Stimulated activated CD8-positive, alpha-beta memory T cell treated with anti-CD3 and anti-CD28 coated beads, Interleukin-2, amount 100 ng/mL, for 48 hours (primary cell): ENCODE data around the gene CFAP210.

Experiments
- DNase-seq, 2 donors: peaks; one replicate each; pipeline ENCODE4 v3.0.0-alpha.2; 2020; ENCODE audit warnings: low read depth in 2 of 2

Gene CFAP210

GRCh38 chr2:169673106-169673505 lies 21.1 kb downstream of the CFAP210 start:
- no peak for DNase-seq

- no peak for DNase-seq
These were observed 21.8 kb downstream of the CFAP210 start for GRCh38 chr2:169672406-169672805.

- DNase-seq, result no peak
These were observed 23.3 kb downstream of the CFAP210 start for GRCh38 chr2:169670937-169671336.

GRCh38 chr2:169670215-169670651 lies 24.0 kb downstream of the CFAP210 start:
- no peak for DNase-seq

- DNase-seq, result no peak
These were observed 26.6 kb downstream of the CFAP210 start for GRCh38 chr2:169667583-169667982.

DNA sequence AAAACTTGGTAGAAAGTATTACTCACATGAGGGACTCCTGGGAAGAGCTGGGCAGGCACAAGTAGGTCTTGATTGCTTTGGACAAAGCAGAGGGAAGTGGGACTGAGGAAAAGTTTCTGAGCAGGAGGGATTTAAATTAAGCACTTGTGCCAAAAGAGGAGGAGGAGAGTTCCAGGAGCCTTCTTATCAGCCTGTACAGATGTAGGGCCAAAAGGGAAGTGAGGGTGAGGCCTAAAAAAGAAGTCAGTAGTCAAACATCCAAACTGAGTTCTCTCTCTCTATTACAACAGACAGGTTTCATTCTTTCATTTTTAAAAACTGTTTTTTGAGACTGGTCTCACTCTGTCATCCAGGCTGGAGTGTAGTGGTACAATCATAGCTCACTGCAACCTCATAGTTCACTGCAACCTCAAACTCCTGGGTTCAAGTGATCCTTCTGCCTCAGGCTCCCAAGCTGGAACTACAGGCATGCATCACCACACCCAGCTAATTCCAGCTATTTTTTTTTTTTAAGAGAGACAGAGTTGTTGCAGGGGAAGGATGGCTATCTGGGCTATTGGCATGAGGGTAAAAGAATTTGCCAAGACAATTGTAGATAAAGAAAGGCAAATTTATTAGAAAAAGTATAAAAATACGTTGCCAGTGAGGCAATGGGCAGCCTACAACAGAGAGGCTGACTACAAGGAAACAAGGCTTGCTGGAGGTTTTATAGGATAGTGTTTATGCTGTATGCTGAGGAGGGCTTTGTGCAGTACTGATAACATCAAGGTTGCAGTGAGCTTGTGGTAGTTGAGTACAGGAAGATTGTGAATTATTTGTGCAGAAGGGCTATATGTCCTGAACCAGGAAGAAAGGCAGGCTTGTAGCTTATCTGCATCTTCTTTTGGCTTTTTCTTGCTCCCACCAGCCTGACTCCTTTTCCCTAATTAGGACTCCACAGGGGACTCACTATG lies 29.0 kb downstream of the CFAP210 start:
- DNase-seq, result no peak

GRCh38 chr2:169664600-169664977 lies 29.6 kb downstream of the CFAP210 start:
- DNase-seq, result no peak

DNA sequence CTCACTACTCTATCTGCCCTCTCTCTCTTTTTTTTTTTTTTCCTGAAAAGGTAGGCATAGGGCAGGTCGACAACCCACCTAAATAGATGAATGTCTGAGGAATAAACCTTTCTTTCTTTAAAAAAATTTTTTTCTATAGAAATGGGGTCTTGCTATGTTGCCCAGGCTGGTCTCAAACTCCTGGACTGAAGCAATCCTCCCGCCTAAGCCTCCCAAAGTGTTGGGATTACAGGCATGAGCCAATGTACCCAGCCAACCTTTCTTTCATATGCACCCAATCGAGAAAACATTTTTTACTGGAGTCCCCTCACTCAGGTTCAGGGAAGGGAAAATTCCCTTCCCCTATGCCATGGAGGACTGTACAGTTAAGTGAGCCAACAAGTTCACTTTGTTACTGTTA lies 31.0 kb downstream of the CFAP210 start:
- DNase-seq, result no peak

DNA sequence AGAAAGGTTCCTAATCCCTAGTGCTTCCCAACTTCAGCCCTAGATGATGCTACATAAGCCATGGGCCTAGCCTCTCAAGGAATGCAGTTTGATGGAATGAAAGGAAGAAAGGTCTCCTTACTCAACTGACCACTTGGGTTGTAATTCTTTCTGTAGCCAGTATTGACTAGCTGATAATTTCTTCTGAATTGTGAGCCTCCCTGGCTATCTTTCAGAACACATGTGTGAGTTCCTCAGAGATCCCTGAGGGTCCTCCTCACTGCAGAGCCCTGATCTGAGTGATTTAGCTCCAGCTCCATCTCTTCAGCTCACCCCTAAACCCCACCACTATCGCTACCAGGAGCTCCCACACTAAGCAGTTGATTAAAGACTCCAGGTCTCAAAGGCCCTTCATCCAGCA lies 31.5 kb downstream of the CFAP210 start:
- DNase-seq, result no peak

DNA sequence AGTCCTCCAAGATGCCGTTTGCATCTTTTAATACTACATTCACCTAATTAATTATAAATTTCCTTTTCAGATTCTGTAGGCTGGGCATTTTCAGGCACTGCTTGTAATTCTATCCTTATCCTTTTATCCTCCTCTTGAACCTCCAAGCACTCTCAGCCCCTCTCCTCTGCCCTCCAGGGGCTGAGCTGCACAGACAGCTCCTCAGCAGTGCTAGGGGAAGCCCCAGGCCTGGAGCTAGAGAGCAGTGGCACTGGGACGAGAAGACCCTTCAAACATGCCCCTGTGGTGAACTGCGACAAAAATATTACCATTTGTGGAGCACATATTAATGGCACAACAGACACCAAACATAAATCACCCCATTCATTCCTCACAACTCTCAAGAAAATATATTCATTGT lies 32.9 kb downstream of the CFAP210 start:
- no peak for DNase-seq

GRCh38 chr2:169659320-169659719 lies 34.9 kb downstream of the CFAP210 start:
- no peak for DNase-seq

DNA sequence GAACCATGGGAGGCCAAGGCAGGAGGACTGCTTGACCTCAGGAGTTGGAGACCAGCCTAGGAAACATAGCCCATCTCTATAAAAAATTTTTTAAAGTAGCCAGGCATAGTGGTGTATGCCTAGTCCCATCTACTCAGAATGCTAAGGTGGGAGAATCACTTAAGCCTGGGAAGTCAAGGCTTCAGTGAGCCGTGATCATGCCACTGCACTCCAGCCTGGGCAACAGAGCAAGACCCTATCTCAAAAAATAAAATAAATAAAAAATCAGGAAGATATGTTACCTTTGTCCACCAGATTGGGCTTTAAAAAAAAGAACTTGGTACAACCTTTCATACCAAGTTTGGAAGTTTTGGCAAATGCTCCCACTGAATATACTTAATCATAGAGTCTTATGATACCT lies 35.3 kb downstream of the CFAP210 start:
- no peak for DNase-seq

- DNase-seq, result no peak
These were observed 38.0 kb downstream of the CFAP210 start for GRCh38 chr2:169656164-169656563.

DNA sequence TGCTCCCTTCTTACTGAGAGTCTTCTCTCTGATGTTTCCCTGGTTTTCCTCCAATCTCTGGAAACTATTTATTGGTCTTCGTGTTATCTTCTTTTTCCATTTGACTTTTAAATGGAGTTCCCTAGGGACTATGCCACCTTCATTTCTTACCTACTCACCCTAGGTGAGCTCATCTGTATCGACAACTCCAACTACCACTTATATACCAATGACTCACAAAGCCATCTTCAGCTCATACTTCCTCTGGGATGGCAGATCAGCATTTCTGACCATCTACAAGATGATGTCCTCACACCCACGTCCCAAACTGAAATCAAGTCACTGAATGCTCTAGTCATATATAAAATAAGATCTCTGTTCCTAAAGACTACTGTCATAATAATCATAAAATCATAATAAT lies 40.6 kb downstream of the CFAP210 start:
- DNase-seq, result no peak

- DNase-seq, result no peak
These were observed 44.9 kb downstream of the CFAP210 start for GRCh38 chr2:169649278-169649677.

DNA sequence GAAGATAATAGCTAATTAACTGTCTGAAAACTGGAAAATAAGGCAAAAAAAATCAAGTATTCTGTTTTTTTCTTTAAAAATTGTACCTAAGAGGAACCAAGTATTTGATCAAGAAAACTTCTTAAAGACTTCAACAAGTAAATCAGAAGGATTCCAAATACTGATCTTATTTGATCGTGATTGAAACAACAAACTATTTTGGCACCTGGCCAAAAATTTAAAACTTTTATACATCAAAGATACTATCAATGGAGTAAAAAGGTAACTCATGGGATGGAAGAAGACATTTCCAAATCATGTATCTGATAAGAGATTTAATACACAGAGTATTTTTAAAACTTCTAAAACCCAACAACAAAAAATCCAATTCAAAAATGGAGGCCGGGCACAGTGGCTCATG lies 46.7 kb downstream of the CFAP210 start:
- DNase-seq, result no peak

- DNase-seq, result no peak
These were observed 50.0 kb downstream of the CFAP210 start for GRCh38 chr2:169644173-169644572.

- no peak for DNase-seq
These were observed 52.7 kb downstream of the CFAP210 start for GRCh38 chr2:169641464-169641863.

GRCh38 chr2:169640104-169640503 lies 54.1 kb downstream of the CFAP210 start:
- no peak for DNase-seq

GRCh38 chr2:169637620-169638019 lies 56.6 kb downstream of the CFAP210 start:
- no peak for DNase-seq

DNA sequence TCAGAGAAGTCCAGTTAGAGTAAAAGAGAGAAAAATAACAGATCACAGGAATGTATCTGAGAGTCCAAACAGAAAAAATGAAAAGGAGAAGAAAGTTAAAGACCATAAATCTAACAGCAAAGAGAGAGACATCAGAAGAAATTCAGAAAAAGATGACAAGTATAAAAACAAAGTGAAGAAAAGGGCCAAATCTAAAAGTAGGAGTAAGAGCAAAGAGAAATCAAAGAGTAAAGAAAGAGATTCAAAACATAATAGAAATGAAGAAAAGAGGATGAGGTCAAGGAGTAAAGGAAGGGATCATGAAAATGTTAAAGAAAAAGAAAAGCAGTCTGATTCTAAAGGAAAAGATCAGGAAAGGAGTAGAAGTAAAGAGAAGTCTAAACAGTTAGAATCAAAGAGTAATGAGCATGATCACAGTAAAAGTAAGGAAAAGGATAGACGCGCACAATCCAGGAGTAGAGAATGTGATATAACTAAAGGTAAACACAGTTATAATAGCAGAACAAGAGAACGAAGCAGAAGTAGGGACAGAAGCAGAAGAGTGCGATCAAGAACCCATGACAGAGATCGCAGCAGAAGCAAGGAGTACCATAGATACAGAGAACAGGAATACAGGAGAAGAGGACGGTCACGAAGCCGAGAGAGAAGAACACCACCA lies 57.6 kb downstream of the CFAP210 start:
- DNase-seq, result no peak

DNA sequence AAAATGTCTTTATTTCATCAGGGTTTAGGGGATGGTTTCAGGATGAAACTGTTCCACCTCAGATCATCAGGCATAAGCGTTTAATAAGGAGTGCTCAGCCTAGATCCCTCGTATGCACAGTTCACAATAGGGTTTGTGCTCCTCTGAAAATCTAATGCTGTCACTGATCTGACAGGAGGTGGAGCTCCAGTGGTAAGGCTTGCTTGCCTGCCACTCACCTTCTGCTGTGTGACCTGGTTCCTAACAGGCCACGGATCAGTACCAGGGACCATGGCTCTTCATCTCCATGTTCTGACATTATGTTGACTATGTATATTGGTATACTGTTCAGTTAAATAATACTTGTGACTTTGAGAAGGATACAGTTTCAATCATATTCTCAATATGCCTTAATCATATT lies 68.4 kb downstream of the CFAP210 start:
- no peak for DNase-seq

DNA sequence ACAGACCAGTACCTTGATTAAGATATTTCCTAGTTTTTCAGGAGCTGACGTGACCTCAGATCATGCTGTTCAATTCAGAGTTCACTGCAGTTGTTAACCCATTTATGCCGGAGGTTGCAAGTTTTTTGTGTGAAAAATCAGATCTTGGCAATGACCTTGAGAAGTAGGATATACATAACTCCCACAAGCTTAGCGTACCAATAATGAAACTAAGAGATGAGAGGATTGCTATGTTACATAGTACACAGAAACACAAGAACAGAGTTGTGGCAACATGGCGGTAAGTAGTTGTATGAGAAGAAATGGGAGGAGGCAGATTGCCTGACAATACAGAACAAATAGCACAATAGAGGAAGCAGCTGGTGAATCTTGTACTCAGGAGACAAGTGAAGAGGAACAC lies 71.0 kb downstream of the CFAP210 start:
- DNase-seq, result no peak
